SK-N-SH (cell line): ENCODE measurements around the gene SLC13A3. TPM values are rescaled to one million over a fixed set of nuclear protein-coding genes. Genes with fewer than 3 reads are reported as not detected.

ENCODE experiments used
- CTCF ChIA-PET: fragments of 300-600, 350-600 bp; formaldehyde crosslinking; extraction: SDS; loops from one replicate; lab custom pipeline; 2021; lab: Yijun Ruan, JAX
- POLR2A ChIA-PET: fragments of 350-600 bp; sonication (Branson Sonifier 250); formaldehyde crosslinking; extraction: SDS; loops from one replicate; lab custom pipeline; 2020; ENCODE audit warnings: antibody characterized with exemption, inconsistent platforms; lab: Yijun Ruan, JAX
- DNase-seq: peaks from one replicate; pipeline ENCODE4 v3.0.0; 2012
- H2AFZ ChIP-seq: fragments of 200-600 bp; sonication (generic); 2 replicates; pipeline ENCODE4 v1.8.1; 2016; ENCODE audit warnings: antibody characterized with exemption, mild to moderate bottlenecking, low read depth
- H3F3A ChIP-seq: fragments of 200-600 bp; sonication (generic); replicated peaks from 2 replicates; pipeline ENCODE3; 2016; ENCODE audit warnings: antibody characterized with exemption, mild to moderate bottlenecking; ENCODE audit not compliant: insufficient read depth
- H3K27ac ChIP-seq, 2 experiments: fragments of 200-500 bp in 1 of 2; fragments of 200-600 bp in 1 of 2; sonication (Bioruptor generic) in 1 of 2; sonication (generic), shearing (Covaris generic) in 1 of 2; 2 replicates each; pipeline versions ENCODE4 v1.5.1 to v1.6.1; 2014 to 2016; ENCODE audit warnings: low read depth in 2 of 2, inconsistent platforms in 1 of 2, low read length in 1 of 2, mild to moderate bottlenecking in 1 of 2, mixed read lengths in 1 of 2
- H3K27me3 ChIP-seq: fragments of 200-600 bp; sonication (generic), shearing (Covaris generic); 2 replicates; pipeline ENCODE4 v1.6.1; 2016; ENCODE audit warnings: mixed run types; ENCODE audit not compliant: insufficient read depth
- H3K36me3 ChIP-seq, 2 experiments: fragments of 200-500 bp in 1 of 2; fragments of 200-600 bp in 1 of 2; sonication (Bioruptor generic) in 1 of 2; sonication (generic) in 1 of 2; replicated peaks in 1 of 2; 2 replicates each; pipeline versions ENCODE3 to v1.5.1; 2014 to 2016; ENCODE audit warnings: low read length in 1 of 2, mild to moderate bottlenecking in 1 of 2; ENCODE audit not compliant: insufficient read depth in 2 of 2, control insufficient read depth in 1 of 2
- H3K4me1 ChIP-seq, 2 experiments: fragments of 200-500 bp in 1 of 2; fragments of 200-600 bp in 1 of 2; sonication (Bioruptor generic) in 1 of 2; sonication (generic), shearing (Covaris generic) in 1 of 2; 2 replicates each; pipeline versions ENCODE4 v1.5.1 to v1.6.1; 2014 to 2016; ENCODE audit warnings: low read depth in 1 of 2, low read length in 1 of 2, mixed run types in 1 of 2; ENCODE audit not compliant: insufficient read depth in 2 of 2, control insufficient read depth in 1 of 2
- H3K4me2 ChIP-seq: fragments of 200-600 bp; sonication (generic), shearing (Covaris generic); 2 replicates; pipeline ENCODE4 v1.6.1; 2017; ENCODE audit warnings: mixed run types
- H3K4me3 ChIP-seq, 2 experiments: fragments of 200-500 bp in 1 of 2; fragments of 200-600 bp in 1 of 2; sonication (Bioruptor generic) in 1 of 2; sonication (generic), shearing (Covaris generic) in 1 of 2; 2 replicates each; pipeline versions ENCODE4 v1.5.1 to v1.8.1; 2014 to 2016; ENCODE audit warnings: low read depth in 2 of 2, inconsistent platforms in 1 of 2, low read length in 1 of 2, mild to moderate bottlenecking in 1 of 2, mixed read lengths in 1 of 2, moderate library complexity in 1 of 2
- H3K79me2 ChIP-seq: fragments of 200-600 bp; sonication (generic); 2 replicates; pipeline ENCODE4 v1.8.1; 2017; ENCODE audit warnings: mild to moderate bottlenecking; ENCODE audit not compliant: insufficient read depth
- H3K9ac ChIP-seq: fragments of 200-600 bp; sonication (generic); 2 replicates; pipeline ENCODE4 v1.6.1; 2017; ENCODE audit warnings: mixed run types
- H3K9me2 ChIP-seq: fragments of 200-600 bp; sonication (generic); 2 replicates; pipeline ENCODE4 v1.6.1; 2017; ENCODE audit warnings: mixed run types
- H3K9me3 ChIP-seq: fragments of 200-600 bp; sonication (generic); 2 replicates; pipeline ENCODE4 v1.6.1; 2017; ENCODE audit warnings: mixed run types, mild to moderate bottlenecking, moderate library complexity
- H4K20me1 ChIP-seq: fragments of 200-600 bp; sonication (generic); 2 replicates; pipeline ENCODE4 v1.6.1; 2017; ENCODE audit warnings: mild to moderate bottlenecking, mixed run types; ENCODE audit not compliant: insufficient read depth
- CHD2 ChIP-seq: fragments of 150-350 bp; IDR thresholded peaks from 2 replicates; pipeline ENCODE4 v1.6.1; 2018; ENCODE audit warnings: low read length; ENCODE audit not compliant: partially characterized antibody
- CTCF ChIP-seq: fragments of 200-600 bp; sonication (generic); IDR thresholded peaks from 2 replicates; pipeline ENCODE4 v1.6.1; 2017; ENCODE audit warnings: antibody characterized with exemption, mild to moderate bottlenecking, moderate library complexity
- FOSL2 ChIP-seq: IDR thresholded peaks from 2 replicates; pipeline ENCODE4 v1.4.0; 2012; ENCODE audit warnings: low read depth, mild to moderate bottlenecking, moderate library complexity, borderline replicate concordance
- FOXJ3 ChIP-seq: sonication (generic); formaldehyde crosslinking; IDR thresholded peaks from 2 replicates; pipeline ENCODE4 v1.5.1; 2020; ENCODE audit warnings: mild to moderate bottlenecking, missing genetic modification reagents
- NFIC ChIP-seq: IDR thresholded peaks from 2 replicates; pipeline ENCODE4 v1.4.0; 2012; ENCODE audit warnings: borderline replicate concordance
- RCOR1 ChIP-seq: fragments of 150-350 bp; IDR thresholded peaks from 2 replicates; pipeline ENCODE4 v1.6.1; 2017; ENCODE audit warnings: antibody characterized with exemption, low read length
- TEAD4 ChIP-seq: IDR thresholded peaks from 2 replicates; pipeline ENCODE4 v1.4.0; 2012; ENCODE audit warnings: mild to moderate bottlenecking, borderline replicate concordance; ENCODE audit not compliant: insufficient read depth
- WGBS: methylation state at CpG from one replicate; pipeline ENCODE4 v1.1.6; 2017; ENCODE audit warnings: low lambda C conversion rate; 5-methylcytosine and 5-hydroxymethylcytosine counted together
- polyA plus RNA-seq, 3 experiments: library from polyadenylated mRNA; depleted of rRNA; stranded (reverse); fragments of >200 nt; gene quantifications; 2 replicates each; pipeline ENCODE4 v1.2.3, GENCODE V29; 2012
- TF ChIP-seq, protein P1 (sequence below): IDR thresholded peaks from 2 replicates; pipeline ENCODE4 v1.6.1; 2012; ENCODE audit warnings: mild to moderate bottlenecking, low read depth, low read length, moderate library complexity

The SLC13A3 gene
- polyA plus RNA-seq, 1 of the 3 experiments (the other 2 are of a cell fraction): 0.10 TPM

- Histone ChIP-seq H3K4me1 (no peaks in the 10 kb centered on the region), H4K20me1 (no peaks in the 10 kb centered on the region), H2AFZ (no peak overlapping the region), H3K36me3 (no peaks in the 10 kb centered on the region), H3K4me2 (no peak overlapping the region), H3K4me3 (no peak overlapping the region), H3K27me3 (peaks cover 6% of the 10 kb centered on the region; the same call in 1 of the 2 replicates), H3K27ac (no peak overlapping the region), H3K9me3 (no peaks in the 10 kb centered on the region), H3K79me2 (no peaks in the 10 kb centered on the region), H3K9me2 (no peaks in the 10 kb centered on the region), H3F3A (no peaks in the 10 kb centered on the region), H3K9ac (no peak overlapping the region)
- POLR2A ChIA-PET: no interaction called here
- TF ChIP-seq CTCF (0 out of 2 replicates have a peak, but pooled peaks have one; percentile 13), NFIC (no peak)
- WGBS: 42% methylated on average over 2 of the region's 2 CpGs
- CTCF ChIA-PET: interaction anchor here (1.5 to 1.8 kb wide), 2 partner anchors 15 to 23 kb away, joined by 5 to 8 read pairs; no protein-coding TSS in a partner anchor
- DNase-seq: no peak
These were observed 112.1 kb downstream of the SLC13A3 start for GRCh38 chr20:46539113-46539512.

GRCh38 chr20:46530640-46531039 lies 120.6 kb downstream of the SLC13A3 start:
- Histone ChIP-seq H3K27ac (no peak overlapping the region), H3K9me3 (no peaks in the 10 kb centered on the region), H3K27me3 (no peaks in the 10 kb centered on the region; the same call in 1 of the 2 replicates), H3F3A (no peaks in the 10 kb centered on the region)
- DNase-seq: no peak
- TF ChIP-seq RCOR1 (no peak), CHD2 (no peak), TEAD4 (no peak), FOXJ3 (CRISPR knock-in tag) (no peak), FOSL2 (no peak)
- TF ChIP-seq, protein P1, sequence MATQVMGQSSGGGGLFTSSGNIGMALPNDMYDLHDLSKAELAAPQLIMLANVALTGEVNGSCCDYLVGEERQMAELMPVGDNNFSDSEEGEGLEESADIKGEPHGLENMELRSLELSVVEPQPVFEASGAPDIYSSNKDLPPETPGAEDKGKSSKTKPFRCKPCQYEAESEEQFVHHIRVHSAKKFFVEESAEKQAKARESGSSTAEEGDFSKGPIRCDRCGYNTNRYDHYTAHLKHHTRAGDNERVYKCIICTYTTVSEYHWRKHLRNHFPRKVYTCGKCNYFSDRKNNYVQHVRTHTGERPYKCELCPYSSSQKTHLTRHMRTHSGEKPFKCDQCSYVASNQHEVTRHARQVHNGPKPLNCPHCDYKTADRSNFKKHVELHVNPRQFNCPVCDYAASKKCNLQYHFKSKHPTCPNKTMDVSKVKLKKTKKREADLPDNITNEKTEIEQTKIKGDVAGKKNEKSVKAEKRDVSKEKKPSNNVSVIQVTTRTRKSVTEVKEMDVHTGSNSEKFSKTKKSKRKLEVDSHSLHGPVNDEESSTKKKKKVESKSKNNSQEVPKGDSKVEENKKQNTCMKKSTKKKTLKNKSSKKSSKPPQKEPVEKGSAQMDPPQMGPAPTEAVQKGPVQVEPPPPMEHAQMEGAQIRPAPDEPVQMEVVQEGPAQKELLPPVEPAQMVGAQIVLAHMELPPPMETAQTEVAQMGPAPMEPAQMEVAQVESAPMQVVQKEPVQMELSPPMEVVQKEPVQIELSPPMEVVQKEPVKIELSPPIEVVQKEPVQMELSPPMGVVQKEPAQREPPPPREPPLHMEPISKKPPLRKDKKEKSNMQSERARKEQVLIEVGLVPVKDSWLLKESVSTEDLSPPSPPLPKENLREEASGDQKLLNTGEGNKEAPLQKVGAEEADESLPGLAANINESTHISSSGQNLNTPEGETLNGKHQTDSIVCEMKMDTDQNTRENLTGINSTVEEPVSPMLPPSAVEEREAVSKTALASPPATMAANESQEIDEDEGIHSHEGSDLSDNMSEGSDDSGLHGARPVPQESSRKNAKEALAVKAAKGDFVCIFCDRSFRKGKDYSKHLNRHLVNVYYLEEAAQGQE: no peak
- TF ChIP-seq, all 33 proteins: peak for 0
- Histone ChIP-seq H2AFZ (no peak overlapping the region), H3K9me2 (no peaks in the 10 kb centered on the region), H3K9ac (no peak overlapping the region), H4K20me1 (no peaks in the 10 kb centered on the region), H3K4me2 (no peak overlapping the region), H3K36me3 (no peaks in the 10 kb centered on the region), H3K79me2 (no peaks in the 10 kb centered on the region), H3K4me1 (no peaks in the 10 kb centered on the region), H3K4me3 (no peak overlapping the region)
- POLR2A ChIA-PET: no interaction called here
- 45% methylated on average over 4 of the region's 4 CpGs for WGBS
- CTCF ChIA-PET: interaction anchor here (0.9 to 4.7 kb wide), 4 partner anchors 8 to 150 kb away, joined by 3 to 27 read pairs (median 4); no protein-coding TSS in a partner anchor
